Measurements from ENCODE around the gene HAPLN2.

Gene HAPLN2

GRCh38 chr1:156618853-156619581 lies at the start of gene HAPLN2:
Gene HAPLN2 (plus strand): TSS chr1:156619415. CDS start chr1:156623491, 4,076 bp downstream.
- Histone ChIP-seq H4K20me1 (ENCODE audit: insufficient read depth, low read length) (no peaks in the 10 kb centered on the region), H3K36me3 (ENCODE audit: insufficient read depth, low read length) (no peaks in the 10 kb centered on the region), H3K79me2 (ENCODE audit: insufficient read depth, low read length) (no peaks in the 10 kb centered on the region), H2AFZ (ENCODE audit: low read depth, low read length) (no peak within 1 kb of the TSS), H3K4me3 (ENCODE audit: low read depth in 1 of 2, low read length in 2 of 2) (no peak within 1 kb of the TSS), H3K4me2 (ENCODE audit: insufficient read depth, low read length) (no peak within 1 kb of the TSS), H3K27ac (ENCODE audit: low read length) (no peak within 1 kb of the TSS), H3K9ac (ENCODE audit: low read depth, low read length) (no peak within 1 kb of the TSS), H3K27me3 (ENCODE audit: insufficient read depth, low read length, poor library complexity) (peaks cover 7% of the 10 kb centered on the region), H3K4me1 (ENCODE audit: insufficient read depth, low read length) (no peaks in the 10 kb centered on the region), H3K9me3 (ENCODE audit: insufficient read depth, low read length, severe bottlenecking) (no peaks in the 10 kb centered on the region)
- DNase-seq (peak; percentile 36), ATAC-seq (ENCODE audit: insufficient read depth, low read depth) (peak; percentile 67)
- TF ChIP-seq EZH2 (IDR thresholded peaks at IDR 0.05; ENCODE audit: borderline replicate concordance, low read depth, low read length, severe bottlenecking), result no peak
- TF ChIP-seq CTCF (IDR thresholded peaks at IDR 0.05; ENCODE audit: borderline replicate concordance, extremely low read depth, low read length, poor library complexity, severe bottlenecking), result peak; percentile 67

- H3K9me3 ChIP-seq (ENCODE audit: insufficient read depth, low read length, severe bottlenecking), result no peaks in the 10 kb centered on the region
- TF ChIP-seq EZH2 (IDR thresholded peaks at IDR 0.05; ENCODE audit: borderline replicate concordance, low read depth, low read length, severe bottlenecking), result no peak
- TF ChIP-seq CTCF (IDR thresholded peaks at IDR 0.05; ENCODE audit: borderline replicate concordance, extremely low read depth, low read length, poor library complexity, severe bottlenecking), result no peak
- H4K20me1 ChIP-seq (ENCODE audit: insufficient read depth, low read length), result no peaks in the 10 kb centered on the region
- peaks cover 22% of the 10 kb centered on the region for H3K4me1 ChIP-seq (ENCODE audit: insufficient read depth, low read length)
- peak overlapping the region; percentile 81 for H2AFZ ChIP-seq (ENCODE audit: low read depth, low read length)
- H3K4me2 ChIP-seq (ENCODE audit: insufficient read depth, low read length), result peak overlapping the region; percentile 91
- H3K79me2 ChIP-seq (ENCODE audit: insufficient read depth, low read length), result peaks cover 18% of the 10 kb centered on the region
- H3K27me3 ChIP-seq (ENCODE audit: insufficient read depth, low read length, poor library complexity), result no peaks in the 10 kb centered on the region
- peak overlapping the region; percentile 58 to 87; a peak in 3 of 4 replicates for H3K4me3 ChIP-seq (ENCODE audit: low read depth in 1 of 2, low read length in 2 of 2)
- H3K9ac ChIP-seq (ENCODE audit: low read depth, low read length), result peak overlapping the region; percentile 66
- ATAC-seq (ENCODE audit: insufficient read depth, low read depth), result no peak
- no peak for DNase-seq
- H3K27ac ChIP-seq (ENCODE audit: low read length), result peak overlapping the region; percentile 49; the same call in 1 of the 2 replicates
- peaks cover 11% of the 10 kb centered on the region for H3K36me3 ChIP-seq (ENCODE audit: insufficient read depth, low read length)
Measured at GRCh38 chr1:156571261-156571852, 47.9 kb upstream of the HAPLN2 start.

- ATAC-seq (ENCODE audit: insufficient read depth, low read depth) (peak; percentile 97), DNase-seq (peak; percentile 79)
- TF ChIP-seq EZH2 (IDR thresholded peaks at IDR 0.05; ENCODE audit: borderline replicate concordance, low read depth, low read length, severe bottlenecking) (no peak), CTCF (IDR thresholded peaks at IDR 0.05; ENCODE audit: borderline replicate concordance, extremely low read depth, low read length, poor library complexity, severe bottlenecking) (no peak)
- H3K4me1 ChIP-seq (ENCODE audit: insufficient read depth, low read length), result peaks cover 22% of the 10 kb centered on the region
- H3K79me2 ChIP-seq (ENCODE audit: insufficient read depth, low read length), result peaks cover 18% of the 10 kb centered on the region
- peaks cover 9% of the 10 kb centered on the region for H3K36me3 ChIP-seq (ENCODE audit: insufficient read depth, low read length)
- peak within 1 kb of the TSS; percentile 81 for H2AFZ ChIP-seq (ENCODE audit: low read depth, low read length)
- peak within 1 kb of the TSS; percentile 66 for H3K9ac ChIP-seq (ENCODE audit: low read depth, low read length)
- H3K4me2 ChIP-seq (ENCODE audit: insufficient read depth, low read length), result peak within 1 kb of the TSS; percentile 91
- H3K27ac ChIP-seq (ENCODE audit: low read length), result peak within 1 kb of the TSS; percentile 49
- no peaks in the 10 kb centered on the region for H4K20me1 ChIP-seq (ENCODE audit: insufficient read depth, low read length)
- H3K4me3 ChIP-seq (ENCODE audit: low read depth in 1 of 2, low read length in 2 of 2), result peak within 1 kb of the TSS; percentile 58 to 87; a peak in 3 of 4 replicates
- H3K9me3 ChIP-seq (ENCODE audit: insufficient read depth, low read length, severe bottlenecking), result no peaks in the 10 kb centered on the region
- no peaks in the 10 kb centered on the region for H3K27me3 ChIP-seq (ENCODE audit: insufficient read depth, low read length, poor library complexity)
Measured at GRCh38 chr1:156571919-156572662, 47.1 kb upstream of the HAPLN2 start, which contains the start of gene IQGAP3. Gene IQGAP3 (minus strand): TSS chr1:156572565. CDS start chr1:156572529, 36 bp downstream.

Measured in DND-41 (cell line).